HUDEP-2 (cell line): ENCODE measurements around the gene SCTR.
A peak's percentile ranks its signal among the peaks of the same experiment; 100 is the strongest.

ENCODE experiments used
- DNase-seq, 76 experiments: peaks; one replicate each; lab custom pipeline; 2025; ENCODE audit not compliant: unreplicated experiment in 76 of 76; lab: John Stamatoyannopoulos, UW

The SCTR gene

DNA sequence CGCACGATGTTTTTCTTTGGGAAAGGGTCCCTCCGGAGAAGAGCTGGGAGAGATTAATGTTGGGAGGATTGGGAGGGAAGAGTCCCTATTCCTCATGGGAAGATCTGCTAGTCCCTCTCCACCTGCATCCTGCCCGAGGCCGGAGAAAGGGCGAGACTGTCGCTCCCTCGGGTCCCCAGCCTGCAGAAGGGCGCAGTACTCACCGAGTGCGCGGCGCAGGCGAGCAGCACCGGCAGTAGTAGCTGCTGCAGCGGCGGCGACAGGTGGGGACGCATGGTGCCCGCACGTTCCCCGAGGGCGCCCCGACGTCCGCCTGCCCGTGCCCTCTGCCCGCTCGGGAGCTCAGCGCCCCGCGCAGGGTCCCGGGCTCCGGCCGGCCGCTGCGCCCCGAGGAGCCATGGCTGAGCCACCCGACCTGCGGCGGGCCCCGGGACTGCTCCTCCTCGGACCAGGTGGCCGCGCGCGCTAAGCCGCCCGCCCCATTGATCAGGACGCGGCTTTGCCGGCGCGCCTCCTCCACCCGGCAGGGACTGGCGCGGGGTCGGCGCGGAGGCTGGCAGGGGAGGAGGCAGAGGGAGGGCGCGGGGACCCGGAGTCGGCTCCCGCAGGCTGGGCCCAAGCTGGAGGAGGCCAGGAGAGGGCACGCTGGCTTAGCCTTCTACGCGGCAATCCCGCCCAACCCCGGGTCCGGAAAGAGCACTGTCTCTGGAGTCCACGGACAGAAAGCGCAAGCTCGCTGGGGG lies at the start of gene SCTR:
Gene SCTR, minus strand, starts transcription at position 532 of the 743 bp plus-strand sequence. Its CDS starts 257 bp downstream, at position 275.
- DNase-seq = no peak

DNA sequence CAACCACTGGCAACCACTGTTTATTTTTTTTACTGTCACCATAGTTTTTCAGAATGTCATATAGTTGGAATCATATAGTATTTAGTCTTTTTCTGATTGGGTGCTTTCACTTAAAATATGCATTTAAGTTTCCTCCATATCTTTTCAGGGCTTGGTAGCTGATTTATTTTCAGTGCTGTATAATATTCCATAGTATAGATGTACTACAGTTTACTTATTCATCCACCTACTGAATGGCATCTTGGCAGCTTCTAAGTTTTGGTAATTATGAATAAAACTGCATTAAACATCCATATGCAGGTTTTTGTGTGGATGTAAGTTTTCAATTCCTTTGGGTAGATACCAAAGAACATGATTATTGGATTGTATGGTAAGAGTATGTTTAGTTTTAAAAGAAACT lies 43.0 kb upstream of the SCTR start:
- no peak for DNase-seq

DNA sequence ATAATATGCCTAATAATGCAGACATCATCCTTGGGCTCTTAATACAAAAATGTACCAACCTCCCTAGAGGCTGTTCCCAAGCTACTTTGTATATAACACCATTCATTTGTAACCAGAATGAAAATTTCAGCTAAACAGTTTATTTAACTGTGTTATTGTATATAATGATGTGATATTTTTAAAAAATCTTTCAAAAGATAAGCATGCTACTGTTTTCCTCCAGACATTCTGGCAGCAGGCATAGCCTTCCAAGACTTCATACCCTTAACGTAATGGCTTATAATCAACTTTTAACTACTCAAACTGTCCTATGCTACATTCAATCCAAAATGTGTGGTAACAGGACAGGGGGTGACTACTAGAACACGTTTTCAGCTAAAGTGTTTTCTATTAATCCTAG lies 41.2 kb upstream of the SCTR start:
- no peak for DNase-seq

GRCh38 chr2:119553687-119554344 lies 29.5 kb upstream of the SCTR start:
- DNase-seq = no peak

DNA sequence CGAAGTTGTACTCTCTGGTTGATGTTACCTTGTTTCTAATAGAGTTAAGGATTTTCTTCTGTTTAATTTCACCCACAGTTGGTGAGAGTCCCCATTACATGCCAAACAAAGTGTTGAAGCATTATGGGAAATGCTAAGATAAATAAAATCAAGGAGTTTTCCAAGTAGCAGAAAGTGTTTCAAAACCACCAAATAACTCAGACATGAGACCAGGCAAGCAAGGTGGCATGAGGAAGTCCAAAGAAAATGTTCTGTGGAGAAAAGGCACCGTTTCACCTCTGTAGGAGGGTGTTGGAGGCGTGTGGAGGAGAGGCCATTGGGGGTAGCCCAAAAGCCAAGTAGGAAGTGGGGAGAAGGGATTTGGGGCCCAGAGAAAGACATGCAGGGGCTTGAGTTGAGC lies 28.6 kb upstream of the SCTR start:
- DNase-seq = no peak

GRCh38 chr2:119550856-119551255 lies 26.6 kb upstream of the SCTR start:
- no peak for DNase-seq

- no peak for DNase-seq
Observed at GRCh38 chr2:119550346-119550745, 26.1 kb upstream of the SCTR start.

- DNase-seq = no peak
Observed at GRCh38 chr2:119549241-119549640, 25.0 kb upstream of the SCTR start.

DNA sequence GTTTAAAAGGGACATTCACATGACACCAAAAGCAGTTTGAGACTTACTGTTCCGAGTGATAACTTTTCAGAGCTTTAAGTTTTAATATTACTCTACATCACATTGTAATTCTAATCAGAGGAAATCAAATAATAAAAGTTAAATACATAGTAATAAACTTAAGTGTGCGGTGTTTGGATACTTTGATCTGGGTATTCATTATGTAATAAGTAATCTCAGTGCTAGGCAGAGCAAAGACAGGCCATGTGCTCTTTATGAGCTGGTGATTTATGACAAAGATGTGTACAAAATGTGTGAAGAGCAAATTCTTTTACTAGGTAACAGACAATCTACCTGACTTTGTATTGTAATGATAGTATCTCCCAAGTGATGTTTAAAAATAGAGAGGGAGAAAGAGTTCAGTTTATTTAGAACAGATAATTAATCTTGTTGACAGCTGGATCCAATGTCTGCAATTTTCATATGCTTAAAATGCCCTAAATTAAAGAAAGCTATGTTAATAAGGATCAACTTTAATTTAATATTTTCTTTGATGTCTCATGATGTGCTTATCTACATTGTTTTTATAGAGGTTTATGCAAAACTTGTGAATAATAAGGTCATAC lies 24.3 kb upstream of the SCTR start:
- DNase-seq = no peak

- DNase-seq = no peak
Observed at GRCh38 chr2:119546447-119546767, 22.1 kb upstream of the SCTR start.

DNA sequence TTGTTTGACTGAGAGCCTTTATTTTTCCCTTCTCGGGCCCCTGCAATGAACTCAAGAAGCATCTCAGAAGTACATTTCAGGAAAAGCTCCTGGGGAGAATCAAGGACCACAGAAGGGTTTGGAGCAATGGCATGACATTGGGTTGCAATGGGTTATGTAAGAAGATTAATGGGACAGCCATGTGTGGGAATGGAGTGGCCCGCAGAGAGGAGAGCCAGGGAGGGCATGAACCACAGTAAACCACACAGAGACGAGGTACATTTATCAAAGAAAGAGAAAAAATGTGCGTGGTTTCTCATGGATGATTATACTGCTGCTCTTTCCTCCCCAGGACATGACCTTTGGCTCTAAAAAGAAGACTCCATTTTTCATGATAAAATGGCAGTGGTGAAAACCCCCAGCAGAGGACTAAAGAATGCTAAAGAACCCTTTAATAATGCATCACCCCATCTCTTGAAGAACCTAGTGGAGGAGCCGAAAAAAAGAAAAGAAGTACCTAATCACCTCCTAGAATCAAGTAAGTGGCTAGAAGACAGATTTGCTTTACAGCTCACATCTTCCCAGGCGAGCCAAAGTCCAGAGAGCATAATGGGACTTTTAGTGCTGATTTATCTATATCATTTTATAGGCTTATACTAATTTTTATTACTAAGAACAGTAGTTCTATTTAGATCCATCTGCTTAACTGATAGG lies 21.6 kb upstream of the SCTR start:
- no peak for DNase-seq

DNA sequence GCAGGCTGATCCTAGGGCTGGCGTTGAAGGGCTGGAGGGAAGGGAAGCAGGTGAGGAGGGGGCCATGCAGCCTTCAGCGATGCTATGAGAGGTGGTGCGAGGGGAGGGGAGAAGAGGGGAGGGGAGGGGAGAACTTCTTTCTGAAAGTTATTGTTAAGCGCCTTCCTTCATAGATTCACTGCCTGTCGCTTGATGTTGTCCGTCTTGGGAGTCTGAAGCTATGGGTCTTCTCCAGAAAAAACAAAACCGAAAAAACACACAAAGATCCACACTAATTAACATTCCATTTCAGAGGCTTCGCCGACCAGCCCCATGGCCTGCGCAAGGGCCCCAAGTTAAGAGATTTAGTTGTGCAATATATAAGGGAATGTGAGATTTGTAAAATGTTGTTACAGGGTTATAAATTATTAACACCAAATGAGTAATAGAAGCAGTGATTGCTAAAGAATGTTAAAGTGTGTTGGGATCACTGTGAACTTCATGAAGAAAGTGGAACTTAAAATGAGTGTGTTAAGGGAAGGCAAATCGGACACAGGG lies 20.7 kb upstream of the SCTR start:
- no peak for DNase-seq

GRCh38 chr2:119544075-119544938 lies 20.0 kb upstream of the SCTR start, which contains the start of gene CFAP221:
CFAP221 (plus strand) TSS chr2:119544449; CDS start chr2:119546132, 1,683 bp downstream.
- DNase-seq = peak in 71 of 76 experiments; percentile 3 to 70 (median 47)

- DNase-seq = no peak
Observed at GRCh38 chr2:119541476-119541875, 17.2 kb upstream of the SCTR start.

- no peak for DNase-seq
Observed at GRCh38 chr2:119537792-119538191, 13.5 kb upstream of the SCTR start.

- DNase-seq = no peak
Observed at GRCh38 chr2:119536707-119537106, 12.4 kb upstream of the SCTR start.

- DNase-seq = no peak
Observed at GRCh38 chr2:119536211-119536610, 11.9 kb upstream of the SCTR start.

DNA sequence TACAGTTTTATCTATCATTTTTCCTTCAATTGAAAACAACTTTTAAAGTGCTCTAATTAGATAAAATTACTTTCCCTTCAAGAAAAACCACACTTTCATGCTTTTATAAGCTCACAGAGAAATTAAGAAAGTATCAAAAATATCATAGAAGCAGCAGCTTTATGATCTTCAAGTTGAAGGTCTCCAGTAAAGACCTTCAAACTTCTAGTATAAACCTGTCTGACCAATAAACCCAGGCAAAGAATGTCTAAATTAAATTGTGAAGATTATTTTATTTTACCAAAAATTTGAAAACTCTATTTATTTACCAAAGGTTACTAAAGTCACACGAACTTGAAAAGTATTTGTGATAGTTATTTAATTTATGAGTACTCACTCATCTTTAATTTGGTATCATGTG lies 9.3 kb upstream of the SCTR start:
- no peak for DNase-seq

DNA sequence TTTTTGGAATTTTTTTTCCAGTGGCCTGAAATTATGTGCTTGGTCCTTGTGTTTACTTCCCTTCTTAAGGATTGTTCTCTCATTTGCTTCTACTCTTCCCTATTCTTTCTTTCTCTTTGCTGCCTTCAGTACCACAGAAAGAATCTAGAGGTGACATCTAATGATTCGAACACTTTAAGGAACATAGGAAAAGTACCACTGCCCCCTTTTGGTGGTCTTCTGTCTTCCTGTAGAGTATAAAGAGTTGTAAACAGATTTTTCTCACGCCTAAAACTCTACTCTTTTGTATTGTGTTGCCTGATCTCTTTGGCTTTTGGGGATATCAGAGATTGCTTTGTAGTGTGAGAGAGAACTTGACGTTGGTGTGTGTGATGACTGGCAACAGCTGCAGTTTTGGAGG lies 7.0 kb upstream of the SCTR start:
- DNase-seq = no peak

GRCh38 chr2:119527999-119528398 lies 3.7 kb upstream of the SCTR start:
- DNase-seq = no peak
